Osteoblast (primary cell): ENCODE measurements around the gene EMSY. TPM values are rescaled to one million over a fixed set of nuclear protein-coding genes. Genes with fewer than 3 reads are reported as not detected.

ENCODE experiments used
- DNase-seq: peaks from one replicate; pipeline ENCODE4 v3.0.0; 2011; ENCODE audit warnings: low spot score, mixed read lengths; ENCODE audit not compliant: insufficient read length; ENCODE audit errors: missing footprints
- H2AFZ ChIP-seq: 2 replicates; pipeline ENCODE4 v1.6.0; 2011; ENCODE audit warnings: mild to moderate bottlenecking, low read length
- H3K27ac ChIP-seq: 2 replicates; pipeline ENCODE4 v1.5.1; 2011; ENCODE audit warnings: mild to moderate bottlenecking, low read depth, low read length, moderate library complexity
- H3K27me3 ChIP-seq: 2 replicates; pipeline ENCODE4 v1.6.0; 2012; ENCODE audit warnings: mild to moderate bottlenecking, control low read depth, inconsistent platforms, low read length, moderate library complexity; ENCODE audit not compliant: insufficient read depth
- H3K36me3 ChIP-seq: 2 replicates; pipeline ENCODE4 v1.5.1; 2011; ENCODE audit warnings: mild to moderate bottlenecking, low read length, control low read depth, moderate library complexity; ENCODE audit not compliant: insufficient read depth
- H3K4me1 ChIP-seq: 2 replicates; pipeline ENCODE4 v1.5.1; 2011; ENCODE audit warnings: mild to moderate bottlenecking, low read length, control low read depth, moderate library complexity; ENCODE audit not compliant: insufficient read depth
- H3K4me2 ChIP-seq: 2 replicates; pipeline ENCODE4 v1.6.0; 2011; ENCODE audit warnings: mild to moderate bottlenecking, low read length; ENCODE audit not compliant: insufficient read depth
- H3K4me3 ChIP-seq: fragments of 200-600 bp; sonication (generic); 3 replicates; pipeline ENCODE4 v1.5.1; 2012; ENCODE audit warnings: mild to moderate bottlenecking, low read length, inconsistent platforms; ENCODE audit not compliant: insufficient read depth
- H3K79me2 ChIP-seq: 2 replicates; pipeline ENCODE4 v1.6.0; 2012; ENCODE audit warnings: mild to moderate bottlenecking, low read length, control low read depth, inconsistent platforms; ENCODE audit not compliant: insufficient read depth
- H3K9me3 ChIP-seq: 2 replicates; pipeline ENCODE4 v1.5.1; 2011; ENCODE audit warnings: low read depth, low read length, control low read depth
- H4K20me1 ChIP-seq: 2 replicates; pipeline ENCODE4 v1.6.0; 2012; ENCODE audit warnings: mild to moderate bottlenecking, low read length, control low read depth; ENCODE audit not compliant: insufficient read depth
- total RNA-seq: library from RNA; depleted of rRNA; stranded (reverse); fragments of >200 nt; gene quantifications from 2 replicates; pipeline ENCODE4 v1.2.3, GENCODE V29; 2012
- TF ChIP-seq, protein P1 (sequence below): IDR thresholded peaks from 2 replicates; pipeline ENCODE4 v1.5.1; 2011; ENCODE audit warnings: mild to moderate bottlenecking, low read depth, low read length, moderate library complexity; ENCODE audit errors: extremely low read depth

The EMSY gene
- total RNA-seq, 1 donor, result 17.4 TPM

DNA sequence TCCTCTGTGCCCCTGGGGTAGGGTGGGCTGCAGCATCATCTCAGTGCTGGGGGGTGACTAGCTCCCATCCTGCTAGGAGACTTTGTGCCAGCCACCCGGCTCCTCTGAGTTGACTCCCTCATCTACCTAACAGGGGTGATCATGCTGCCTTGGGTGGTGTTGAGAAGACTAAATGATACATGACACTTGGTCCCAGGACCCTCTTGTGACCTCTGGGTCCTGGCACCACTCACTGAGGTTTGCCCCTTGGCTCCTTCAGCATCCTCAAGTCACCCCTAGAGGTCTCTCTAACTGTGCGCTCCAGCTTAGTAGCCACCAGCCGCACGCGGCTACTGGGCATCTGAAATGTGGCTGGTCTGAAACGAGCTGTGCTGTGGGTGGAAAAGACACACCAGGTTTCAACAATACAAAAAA is 153.6 kb downstream of the EMSY start:
- peaks cover 12% of the 10 kb centered on the region for H3K4me1 ChIP-seq
- no peaks in the 10 kb centered on the region for H3K9me3 ChIP-seq
- DNase-seq, result peak; percentile 94
- peak overlapping the region; percentile 64 for H3K27ac ChIP-seq
- no peak overlapping the region for H2AFZ ChIP-seq
- no peak overlapping the region for H3K4me3 ChIP-seq
- H4K20me1 ChIP-seq, result no peaks in the 10 kb centered on the region
- no peaks in the 10 kb centered on the region for H3K79me2 ChIP-seq
- H3K27me3 ChIP-seq, result no peaks in the 10 kb centered on the region
- peak overlapping the region; percentile 56 for H3K4me2 ChIP-seq
- H3K36me3 ChIP-seq, result no peaks in the 10 kb centered on the region
- TF ChIP-seq, protein P1, sequence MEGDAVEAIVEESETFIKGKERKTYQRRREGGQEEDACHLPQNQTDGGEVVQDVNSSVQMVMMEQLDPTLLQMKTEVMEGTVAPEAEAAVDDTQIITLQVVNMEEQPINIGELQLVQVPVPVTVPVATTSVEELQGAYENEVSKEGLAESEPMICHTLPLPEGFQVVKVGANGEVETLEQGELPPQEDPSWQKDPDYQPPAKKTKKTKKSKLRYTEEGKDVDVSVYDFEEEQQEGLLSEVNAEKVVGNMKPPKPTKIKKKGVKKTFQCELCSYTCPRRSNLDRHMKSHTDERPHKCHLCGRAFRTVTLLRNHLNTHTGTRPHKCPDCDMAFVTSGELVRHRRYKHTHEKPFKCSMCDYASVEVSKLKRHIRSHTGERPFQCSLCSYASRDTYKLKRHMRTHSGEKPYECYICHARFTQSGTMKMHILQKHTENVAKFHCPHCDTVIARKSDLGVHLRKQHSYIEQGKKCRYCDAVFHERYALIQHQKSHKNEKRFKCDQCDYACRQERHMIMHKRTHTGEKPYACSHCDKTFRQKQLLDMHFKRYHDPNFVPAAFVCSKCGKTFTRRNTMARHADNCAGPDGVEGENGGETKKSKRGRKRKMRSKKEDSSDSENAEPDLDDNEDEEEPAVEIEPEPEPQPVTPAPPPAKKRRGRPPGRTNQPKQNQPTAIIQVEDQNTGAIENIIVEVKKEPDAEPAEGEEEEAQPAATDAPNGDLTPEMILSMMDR, result peak; percentile 77

DNA sequence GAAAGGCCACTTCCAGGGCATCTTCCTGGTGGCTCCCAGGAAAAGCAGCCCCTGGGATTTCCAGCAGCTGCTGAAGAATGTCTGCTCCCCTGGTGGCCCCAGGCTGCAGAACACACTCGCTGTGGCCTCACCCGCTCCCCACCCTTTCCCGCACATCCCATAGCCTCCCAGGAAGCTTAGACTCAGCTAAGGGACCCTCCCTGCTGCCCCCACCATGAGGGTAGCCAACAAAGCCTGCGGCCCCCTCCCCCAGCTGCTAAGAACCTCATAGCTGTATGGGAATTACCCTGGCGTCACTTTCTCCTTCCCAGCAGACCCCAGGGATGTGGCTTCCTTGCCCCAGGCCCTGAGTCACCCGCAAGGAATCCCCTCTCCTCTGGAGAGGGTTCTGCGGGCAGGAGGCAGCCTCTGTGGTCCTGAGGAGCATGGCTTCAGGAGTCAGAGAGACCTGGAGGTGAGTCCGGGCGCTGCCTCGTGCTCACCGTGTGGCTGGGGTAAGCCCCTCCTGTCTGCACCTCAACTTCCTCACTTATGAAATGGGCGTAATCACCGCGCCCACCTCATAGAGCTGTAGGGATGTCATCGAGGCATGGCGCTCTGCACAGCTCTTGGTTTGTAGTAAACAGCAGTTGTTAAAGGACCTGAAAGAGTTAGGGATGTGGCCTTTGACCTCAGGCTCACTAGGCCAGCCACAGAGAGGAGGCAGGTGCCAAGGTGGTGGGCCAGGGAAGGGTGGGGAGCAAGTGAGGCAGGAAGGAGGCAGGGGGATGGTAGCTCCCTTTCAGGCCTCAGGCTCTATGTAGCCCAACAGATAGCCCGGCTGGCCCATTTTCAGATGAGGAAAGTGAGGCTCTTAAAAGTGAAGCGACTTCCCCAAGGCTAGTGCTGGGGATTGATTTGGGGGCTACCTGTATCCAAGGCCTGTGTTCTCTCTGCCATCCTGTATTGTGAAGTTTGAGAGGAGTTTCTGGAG is 154.5 kb downstream of the EMSY start:
- peak overlapping the region; percentile 64 for H3K27ac ChIP-seq
- peaks cover 12% of the 10 kb centered on the region for H3K4me1 ChIP-seq
- no peak overlapping the region for H2AFZ ChIP-seq
- H3K36me3 ChIP-seq, result no peaks in the 10 kb centered on the region
- H3K9me3 ChIP-seq, result no peaks in the 10 kb centered on the region
- no peak overlapping the region for H3K4me3 ChIP-seq
- H3K27me3 ChIP-seq, result no peaks in the 10 kb centered on the region
- no peaks in the 10 kb centered on the region for H4K20me1 ChIP-seq
- H3K79me2 ChIP-seq, result no peaks in the 10 kb centered on the region
- peak overlapping the region; percentile 56 for H3K4me2 ChIP-seq
- TF ChIP-seq, protein P1, result no peak
- DNase-seq, result peak; percentile 95

DNA sequence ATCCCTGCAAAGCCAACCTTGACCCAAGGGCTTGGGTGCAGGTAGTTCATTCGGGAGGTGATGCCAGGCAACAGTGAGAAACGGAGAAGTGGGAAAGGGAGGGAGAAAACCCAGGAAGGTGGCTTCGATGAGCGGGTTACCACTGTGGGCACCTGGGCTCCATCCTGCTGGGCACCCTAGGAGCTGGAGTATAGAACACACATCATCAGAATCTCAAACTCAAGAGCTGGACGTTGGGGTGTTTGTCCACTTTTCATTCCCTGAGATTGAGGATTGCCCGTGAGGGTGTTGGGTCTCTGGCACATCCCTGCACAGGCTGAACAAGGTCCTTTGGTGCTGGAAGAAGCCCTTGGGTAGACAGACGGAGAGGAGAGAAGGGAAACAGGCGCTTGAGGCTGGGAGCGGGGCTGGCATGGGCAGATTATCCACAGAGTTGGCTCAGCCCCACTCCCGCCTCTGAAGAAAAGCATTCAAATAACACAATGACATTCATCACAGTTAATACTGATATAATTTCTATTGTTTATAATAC is 155.4 kb downstream of the EMSY start:
- Histone ChIP-seq H3K36me3 (no peaks in the 10 kb centered on the region), H3K79me2 (no peaks in the 10 kb centered on the region), H3K4me1 (peaks cover 21% of the 10 kb centered on the region), H3K4me3 (no peak overlapping the region), H4K20me1 (no peaks in the 10 kb centered on the region), H3K27ac (no peak overlapping the region), H3K4me2 (no peak overlapping the region), H3K27me3 (no peaks in the 10 kb centered on the region), H3K9me3 (no peaks in the 10 kb centered on the region), H2AFZ (no peak overlapping the region)
- TF ChIP-seq, protein P1, result no peak
- peak; percentile 19 for DNase-seq

DNA sequence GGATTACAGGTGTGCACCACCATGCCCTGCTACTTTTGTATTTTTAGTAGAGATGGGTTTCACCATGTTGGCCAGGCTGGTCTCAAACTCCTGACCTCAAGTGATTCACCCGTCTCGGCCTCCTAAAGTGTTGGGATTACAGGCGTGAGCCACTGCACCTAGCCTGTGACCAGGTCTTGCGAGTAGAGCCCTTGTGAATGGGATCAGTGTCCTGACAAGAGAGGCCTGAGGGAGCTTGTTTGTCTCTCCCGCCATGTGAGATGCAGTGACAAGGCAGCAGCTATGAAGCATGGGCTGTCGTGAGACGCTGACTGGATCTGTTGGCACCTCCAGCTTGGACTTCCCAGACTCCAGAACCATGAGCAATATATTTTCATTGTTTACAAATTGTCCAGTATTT is 156.5 kb downstream of the EMSY start:
- no peak overlapping the region for H2AFZ ChIP-seq
- no peak overlapping the region for H3K4me2 ChIP-seq
- peaks cover 26% of the 10 kb centered on the region for H3K4me1 ChIP-seq
- no peak for DNase-seq
- no peaks in the 10 kb centered on the region for H3K36me3 ChIP-seq
- H3K27ac ChIP-seq, result no peak overlapping the region
- no peaks in the 10 kb centered on the region for H3K9me3 ChIP-seq
- H3K27me3 ChIP-seq, result no peaks in the 10 kb centered on the region
- no peaks in the 10 kb centered on the region for H4K20me1 ChIP-seq
- H3K79me2 ChIP-seq, result no peaks in the 10 kb centered on the region
- TF ChIP-seq, protein P1, result no peak
- no peak overlapping the region for H3K4me3 ChIP-seq
